ENCODE measurements around the gene INPP5F.

Gene INPP5F, protein sequence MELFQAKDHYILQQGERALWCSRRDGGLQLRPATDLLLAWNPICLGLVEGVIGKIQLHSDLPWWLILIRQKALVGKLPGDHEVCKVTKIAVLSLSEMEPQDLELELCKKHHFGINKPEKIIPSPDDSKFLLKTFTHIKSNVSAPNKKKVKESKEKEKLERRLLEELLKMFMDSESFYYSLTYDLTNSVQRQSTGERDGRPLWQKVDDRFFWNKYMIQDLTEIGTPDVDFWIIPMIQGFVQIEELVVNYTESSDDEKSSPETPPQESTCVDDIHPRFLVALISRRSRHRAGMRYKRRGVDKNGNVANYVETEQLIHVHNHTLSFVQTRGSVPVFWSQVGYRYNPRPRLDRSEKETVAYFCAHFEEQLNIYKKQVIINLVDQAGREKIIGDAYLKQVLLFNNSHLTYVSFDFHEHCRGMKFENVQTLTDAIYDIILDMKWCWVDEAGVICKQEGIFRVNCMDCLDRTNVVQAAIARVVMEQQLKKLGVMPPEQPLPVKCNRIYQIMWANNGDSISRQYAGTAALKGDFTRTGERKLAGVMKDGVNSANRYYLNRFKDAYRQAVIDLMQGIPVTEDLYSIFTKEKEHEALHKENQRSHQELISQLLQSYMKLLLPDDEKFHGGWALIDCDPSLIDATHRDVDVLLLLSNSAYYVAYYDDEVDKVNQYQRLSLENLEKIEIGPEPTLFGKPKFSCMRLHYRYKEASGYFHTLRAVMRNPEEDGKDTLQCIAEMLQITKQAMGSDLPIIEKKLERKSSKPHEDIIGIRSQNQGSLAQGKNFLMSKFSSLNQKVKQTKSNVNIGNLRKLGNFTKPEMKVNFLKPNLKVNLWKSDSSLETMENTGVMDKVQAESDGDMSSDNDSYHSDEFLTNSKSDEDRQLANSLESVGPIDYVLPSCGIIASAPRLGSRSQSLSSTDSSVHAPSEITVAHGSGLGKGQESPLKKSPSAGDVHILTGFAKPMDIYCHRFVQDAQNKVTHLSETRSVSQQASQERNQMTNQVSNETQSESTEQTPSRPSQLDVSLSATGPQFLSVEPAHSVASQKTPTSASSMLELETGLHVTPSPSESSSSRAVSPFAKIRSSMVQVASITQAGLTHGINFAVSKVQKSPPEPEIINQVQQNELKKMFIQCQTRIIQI

DNA sequence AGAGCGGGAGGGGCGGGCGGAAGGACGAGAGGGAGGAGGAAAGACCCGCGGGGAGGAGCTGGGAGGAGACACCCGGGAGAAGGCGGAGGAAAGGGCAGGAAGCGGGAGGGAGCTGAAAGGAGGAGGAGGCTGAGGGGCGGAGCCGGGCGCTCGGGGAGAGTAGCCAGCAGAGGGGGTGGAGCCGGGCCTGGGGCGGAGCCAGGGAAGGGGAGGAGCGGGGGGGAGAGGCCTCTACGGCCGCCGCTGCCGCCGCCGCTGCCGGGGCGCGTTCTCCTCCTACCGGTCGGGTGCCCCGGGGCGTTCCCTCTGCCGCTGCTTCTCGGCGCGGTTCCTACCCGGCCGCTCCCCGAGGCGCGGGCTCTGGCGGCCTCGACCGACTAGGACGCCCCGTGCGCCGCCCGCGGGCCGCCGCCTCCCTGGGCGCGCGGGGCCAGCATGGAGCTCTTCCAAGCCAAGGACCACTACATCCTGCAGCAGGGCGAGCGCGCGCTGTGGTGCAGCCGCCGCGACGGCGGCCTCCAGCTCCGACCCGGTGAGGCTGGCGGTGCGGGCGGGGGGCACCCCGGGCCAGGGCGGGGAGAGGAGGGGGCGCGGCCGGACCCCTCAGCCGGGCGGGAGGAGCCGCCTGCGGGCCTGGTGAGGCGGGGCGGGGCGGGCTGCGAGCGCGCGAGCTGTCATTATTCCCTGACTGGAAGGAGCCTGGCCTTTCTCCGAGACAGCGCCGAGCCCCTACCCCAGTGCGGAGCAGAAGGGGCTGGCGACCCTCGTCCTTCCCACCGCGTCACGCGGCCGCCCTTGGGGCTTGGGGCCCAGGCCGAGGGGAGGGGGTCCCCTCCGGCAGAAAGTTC lies at the start of gene INPP5F:
TSS of gene INPP5F (plus strand) at position 223 of the 848 bp plus-strand sequence. CDS start at position 436, 213 bp downstream.
- peak; percentile 96 for DNase-seq

GRCh38 chr10:119677126-119677525 lies 48.7 kb upstream of the INPP5F start:
- DNase-seq: no peak

DNA sequence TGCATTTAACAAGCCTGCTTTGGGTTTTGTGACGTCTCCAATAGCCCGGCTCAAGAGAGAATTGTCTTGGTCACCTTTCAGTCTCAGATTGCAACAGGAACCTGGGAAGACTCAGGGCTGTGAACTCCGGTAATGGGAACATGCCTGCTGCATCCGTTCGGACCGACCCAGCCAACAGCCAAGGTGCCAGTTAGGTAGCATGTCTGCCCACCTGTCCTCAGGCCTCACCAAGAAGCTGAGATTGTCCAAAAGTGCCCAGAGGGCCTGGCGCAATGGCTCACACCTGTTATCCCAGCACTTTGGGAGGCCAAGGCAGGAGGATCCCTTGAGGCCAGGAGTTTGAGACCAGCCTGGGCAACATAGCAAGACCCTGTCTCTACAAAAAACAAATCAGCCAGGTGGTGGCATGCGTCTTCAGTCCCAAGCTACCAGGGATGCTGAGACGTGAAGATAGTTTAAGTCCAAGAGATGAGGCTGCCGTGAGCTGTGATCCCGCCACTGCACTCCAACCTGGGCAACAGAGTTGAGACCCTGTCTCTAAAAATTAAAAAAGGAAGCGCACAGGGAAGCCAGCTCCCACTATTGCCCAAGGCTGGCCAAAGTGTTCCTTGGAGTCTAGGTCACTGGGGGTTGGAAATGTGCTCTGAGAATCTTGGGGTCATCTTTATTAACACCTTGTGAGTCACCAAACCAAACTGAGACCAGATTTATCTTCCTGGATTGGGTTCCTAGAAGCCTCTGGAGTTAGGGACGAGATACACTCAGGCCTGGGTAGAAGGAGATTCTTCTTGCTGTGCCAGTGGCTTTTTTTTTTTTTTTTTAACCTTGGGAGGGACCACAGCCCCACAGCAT lies 47.7 kb upstream of the INPP5F start:
- DNase-seq: no peak

DNA sequence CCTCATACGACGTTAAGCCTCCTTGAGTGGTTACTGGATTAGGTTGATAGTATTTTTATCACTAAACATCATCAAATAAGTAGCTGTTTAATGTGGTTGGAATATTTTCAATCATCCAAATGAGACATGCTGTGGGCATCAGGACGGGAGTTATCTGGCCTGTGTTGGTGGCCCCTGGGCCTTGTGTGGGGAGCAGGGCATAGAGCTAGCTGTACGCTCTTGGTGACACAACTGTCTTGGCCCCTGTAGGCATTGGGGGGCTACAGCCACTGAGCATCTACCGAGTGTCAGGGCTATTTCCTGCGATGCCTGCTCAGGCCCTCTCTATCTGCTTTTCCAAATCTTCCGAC lies 46.4 kb upstream of the INPP5F start:
- no peak for DNase-seq

- DNase-seq: no peak
These were observed 45.8 kb upstream of the INPP5F start for GRCh38 chr10:119680050-119680449.

GRCh38 chr10:119680650-119681081 lies 45.2 kb upstream of the INPP5F start:
- DNase-seq: no peak

- peak; percentile 69 for DNase-seq
These were observed 39.2 kb upstream of the INPP5F start for GRCh38 chr10:119686465-119687191.

- DNase-seq: no peak
These were observed 38.4 kb upstream of the INPP5F start for GRCh38 chr10:119687192-119688032.

- no peak for DNase-seq
These were observed 37.8 kb upstream of the INPP5F start for GRCh38 chr10:119688033-119688508.

- no peak for DNase-seq
These were observed 36.8 kb upstream of the INPP5F start for GRCh38 chr10:119689016-119689580.

- DNase-seq: no peak
These were observed 34.1 kb upstream of the INPP5F start for GRCh38 chr10:119691726-119692125.

GRCh38 chr10:119693262-119693957 lies 32.4 kb upstream of the INPP5F start:
- DNase-seq: no peak

DNA sequence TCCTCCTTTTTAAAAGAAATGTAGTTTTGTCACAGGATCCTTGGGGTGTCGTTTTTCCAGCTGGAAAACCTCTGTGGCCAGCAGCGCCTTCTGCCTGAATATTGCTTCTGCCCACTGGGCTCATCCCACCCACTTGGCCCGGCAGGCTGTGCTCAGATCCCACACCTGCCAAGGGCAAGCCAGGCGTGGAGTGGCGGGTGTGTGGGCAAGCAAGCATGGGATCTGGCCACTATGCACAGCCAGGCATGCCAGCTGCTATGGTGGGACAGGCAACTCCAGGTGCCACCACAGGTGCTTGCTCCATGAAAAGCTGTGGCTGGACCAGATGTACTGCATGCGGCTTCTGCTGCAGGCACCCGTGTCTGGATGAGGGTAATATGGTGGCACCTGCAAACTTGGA lies 31.2 kb upstream of the INPP5F start:
- no peak for DNase-seq

- peak; percentile 16 for DNase-seq
These were observed 25.4 kb upstream of the INPP5F start for GRCh38 chr10:119700321-119700954.

GRCh38 chr10:119701861-119702260 lies 24.0 kb upstream of the INPP5F start:
- DNase-seq: no peak

- no peak for DNase-seq
These were observed 23.3 kb upstream of the INPP5F start for GRCh38 chr10:119702583-119702982.

DNA sequence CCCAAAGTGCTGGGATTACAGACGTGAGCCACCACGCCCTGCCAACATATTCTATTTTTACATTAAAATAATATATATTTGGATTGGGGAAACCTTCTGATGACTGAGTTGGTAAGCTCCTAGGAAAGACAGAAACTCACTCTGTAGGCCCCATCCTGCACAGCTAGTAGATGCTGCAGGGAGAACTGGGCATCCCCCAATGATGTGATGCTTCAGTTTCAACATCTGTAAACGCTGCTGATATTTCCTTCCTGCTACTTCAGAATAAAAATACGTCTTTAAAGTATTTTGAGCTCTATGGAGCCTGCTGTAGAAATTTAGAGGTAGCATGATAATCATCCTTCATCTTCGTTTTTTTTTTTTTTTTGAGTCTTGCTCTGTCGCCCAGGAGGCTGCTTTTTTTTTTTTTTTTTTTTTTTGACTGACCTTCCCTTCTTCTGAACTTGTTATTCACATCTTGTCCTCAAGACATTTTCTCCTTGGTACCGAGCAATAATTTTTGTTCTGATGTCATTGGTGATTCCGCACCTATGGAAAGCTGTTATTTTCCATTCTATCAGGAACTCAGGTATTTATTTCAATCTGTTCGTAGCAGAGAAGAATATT lies 21.8 kb upstream of the INPP5F start:
- no peak for DNase-seq

GRCh38 chr10:119705434-119705831 lies 20.4 kb upstream of the INPP5F start:
- no peak for DNase-seq
